HEK293 (cell line): ENCODE measurements around the gene TP73.

Source experiments
- GLI2 ChIP-seq: fragments of 450-650 bp; formaldehyde crosslinking; IDR thresholded peaks from 2 replicates; pipeline ENCODE4; 2017; ENCODE audit warnings: missing biosample characterization, missing genetic modification characterization, low read depth, borderline replicate concordance
- HOXA7 ChIP-seq: sonication (generic); formaldehyde crosslinking; IDR thresholded peaks from 2 replicates; pipeline ENCODE4 v1.8.1; 2022; ENCODE audit warnings: missing genetic modification reagents, borderline replicate concordance
- KLF1 ChIP-seq: fragments of 450-650 bp; formaldehyde crosslinking; IDR thresholded peaks from 2 replicates; pipeline ENCODE4 v1.5.1; 2016; ENCODE audit warnings: missing biosample characterization, missing genetic modification characterization
- KLF7 ChIP-seq: fragments of 450-650 bp; formaldehyde crosslinking; IDR thresholded peaks from 2 replicates; pipeline ENCODE4 v1.5.1; 2016; ENCODE audit warnings: missing biosample characterization, missing genetic modification characterization, borderline replicate concordance
- SETDB1 ChIP-seq: IDR thresholded peaks from one replicate; pipeline ENCODE4 v1.6.1; 2017; ENCODE audit warnings: mild to moderate bottlenecking, low read length, moderate library complexity, mixed read lengths; ENCODE audit not compliant: insufficient read length
- ZNF133 ChIP-seq: fragments of 450-650 bp; formaldehyde crosslinking; IDR thresholded peaks from 2 replicates; pipeline ENCODE4 v1.5.1; 2016; ENCODE audit warnings: missing biosample characterization, missing genetic modification characterization
- ZNF169 ChIP-seq: fragments of 450-650 bp; formaldehyde crosslinking; IDR thresholded peaks from 2 replicates; pipeline ENCODE4 v1.5.1; 2016; ENCODE audit warnings: missing biosample characterization, missing genetic modification characterization
- ZNF175 ChIP-seq: fragments of 450-650 bp; formaldehyde crosslinking; IDR thresholded peaks from 2 replicates; pipeline ENCODE4 v1.5.1; 2016; ENCODE audit warnings: missing biosample characterization, missing genetic modification characterization
- ZNF366 ChIP-seq: fragments of 450-650 bp; formaldehyde crosslinking; conservative IDR thresholded peaks from 2 replicates; pipeline ENCODE4 v1.5.1; 2016; ENCODE audit warnings: missing biosample characterization, missing genetic modification characterization
- ZNF394 ChIP-seq: fragments of 450-650 bp; formaldehyde crosslinking; IDR thresholded peaks from 2 replicates; pipeline ENCODE4 v1.5.1; 2016; ENCODE audit warnings: missing biosample characterization, missing genetic modification characterization, mild to moderate bottlenecking, moderate library complexity, borderline replicate concordance
- ZNF423 ChIP-seq: fragments of 450-650 bp; formaldehyde crosslinking; IDR thresholded peaks from 2 replicates; pipeline ENCODE4 v1.5.1; 2016; ENCODE audit warnings: missing biosample characterization, missing genetic modification characterization
- ZNF529 ChIP-seq: fragments of 450-650 bp; formaldehyde crosslinking; IDR thresholded peaks from 2 replicates; pipeline ENCODE4 v1.5.1; 2017; ENCODE audit warnings: missing genetic modification characterization, missing biosample characterization; ENCODE audit not compliant: insufficient replicate concordance
- ZNF596 ChIP-seq: fragments of 450-650 bp; IDR thresholded peaks from 2 replicates; pipeline ENCODE4 v1.5.0; 2018; ENCODE audit warnings: missing biosample characterization, mild to moderate bottlenecking, missing genetic modification characterization, moderate library complexity
- ZNF626 ChIP-seq: fragments of 450-650 bp; sonication (Bioruptor Pico); formaldehyde crosslinking; IDR thresholded peaks from 2 replicates; pipeline ENCODE4 v1.5.1; 2018; ENCODE audit warnings: missing biosample characterization, missing genetic modification characterization, inconsistent platforms
- ZNF629 ChIP-seq: fragments of 450-650 bp; formaldehyde crosslinking; IDR thresholded peaks from 2 replicates; pipeline ENCODE4 v1.5.1; 2017; ENCODE audit warnings: missing biosample characterization, missing genetic modification characterization
- TF ChIP-seq, protein P1 (sequence below): fragments of 450-650 bp; formaldehyde crosslinking; IDR thresholded peaks from 2 replicates; pipeline ENCODE4 v1.5.1; 2016; ENCODE audit warnings: missing biosample characterization, missing genetic modification characterization, borderline replicate concordance
- TF ChIP-seq, protein P2 (sequence below): fragments of 450-650 bp; formaldehyde crosslinking; IDR thresholded peaks from 2 replicates; pipeline ENCODE4 v1.5.1; 2016; ENCODE audit warnings: missing biosample characterization, missing genetic modification characterization
- TF ChIP-seq, protein P3 (sequence below): fragments of 450-650 bp; formaldehyde crosslinking; IDR thresholded peaks from 2 replicates; pipeline ENCODE4 v1.5.1; 2016; ENCODE audit warnings: missing biosample characterization, missing genetic modification characterization
- TF ChIP-seq, protein P4 (sequence below): fragments of 450-650 bp; formaldehyde crosslinking; IDR thresholded peaks from 2 replicates; pipeline ENCODE4 v1.5.1; 2016; ENCODE audit warnings: missing biosample characterization, missing genetic modification characterization, borderline replicate concordance
- TF ChIP-seq, protein P5 (sequence below): fragments of 450-650 bp; formaldehyde crosslinking; IDR thresholded peaks from 2 replicates; pipeline ENCODE4 v1.5.1; 2017; ENCODE audit warnings: missing biosample characterization, missing genetic modification characterization
- TF ChIP-seq, protein P6 (sequence below): fragments of 450-650 bp; formaldehyde crosslinking; IDR thresholded peaks from 2 replicates; pipeline ENCODE4 v1.5.1; 2016; ENCODE audit warnings: missing biosample characterization, missing genetic modification characterization
- TF ChIP-seq, protein P7 (sequence below): fragments of 450-650 bp; formaldehyde crosslinking; IDR thresholded peaks from 2 replicates; pipeline ENCODE4 v1.5.1; 2016; ENCODE audit warnings: missing biosample characterization, missing genetic modification characterization

TP73 gene

DNA sequence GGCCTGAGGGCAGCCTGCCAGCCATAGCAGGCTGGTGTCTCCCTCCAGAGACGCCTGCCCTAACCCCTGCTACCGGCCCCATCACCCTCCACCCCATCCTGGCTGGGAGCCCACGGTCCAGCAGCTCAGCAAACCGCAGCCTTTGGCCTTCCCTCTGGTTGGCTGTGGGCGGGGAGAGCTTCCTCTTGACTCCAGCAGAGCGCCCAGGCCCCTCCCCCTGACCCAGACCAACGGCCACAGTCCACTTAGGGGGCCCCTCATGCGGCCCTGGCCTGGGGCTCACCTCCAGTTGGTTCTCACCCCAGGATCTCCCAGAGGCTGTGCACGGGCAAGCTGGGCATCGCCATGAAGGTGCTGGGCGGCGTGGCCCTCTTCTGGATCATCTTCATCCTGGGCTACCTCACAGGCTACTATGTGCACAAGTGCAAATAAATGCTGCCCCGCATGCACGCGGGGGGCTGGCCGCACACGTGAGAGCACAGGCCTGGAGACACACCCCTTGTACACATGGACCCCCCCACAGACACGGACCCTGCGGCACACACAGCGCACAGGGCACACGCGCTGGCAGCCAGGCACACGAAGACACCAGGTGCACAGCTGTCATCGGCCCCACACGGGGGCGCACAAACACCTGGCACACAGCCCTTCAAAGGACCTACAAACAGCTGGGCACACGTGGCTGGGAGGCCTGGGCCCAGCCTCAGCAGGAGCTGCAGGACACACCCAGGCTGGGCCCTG is 123.3 kb downstream of the TP73 start (continued):
- TF ChIP-seq, protein P1, sequence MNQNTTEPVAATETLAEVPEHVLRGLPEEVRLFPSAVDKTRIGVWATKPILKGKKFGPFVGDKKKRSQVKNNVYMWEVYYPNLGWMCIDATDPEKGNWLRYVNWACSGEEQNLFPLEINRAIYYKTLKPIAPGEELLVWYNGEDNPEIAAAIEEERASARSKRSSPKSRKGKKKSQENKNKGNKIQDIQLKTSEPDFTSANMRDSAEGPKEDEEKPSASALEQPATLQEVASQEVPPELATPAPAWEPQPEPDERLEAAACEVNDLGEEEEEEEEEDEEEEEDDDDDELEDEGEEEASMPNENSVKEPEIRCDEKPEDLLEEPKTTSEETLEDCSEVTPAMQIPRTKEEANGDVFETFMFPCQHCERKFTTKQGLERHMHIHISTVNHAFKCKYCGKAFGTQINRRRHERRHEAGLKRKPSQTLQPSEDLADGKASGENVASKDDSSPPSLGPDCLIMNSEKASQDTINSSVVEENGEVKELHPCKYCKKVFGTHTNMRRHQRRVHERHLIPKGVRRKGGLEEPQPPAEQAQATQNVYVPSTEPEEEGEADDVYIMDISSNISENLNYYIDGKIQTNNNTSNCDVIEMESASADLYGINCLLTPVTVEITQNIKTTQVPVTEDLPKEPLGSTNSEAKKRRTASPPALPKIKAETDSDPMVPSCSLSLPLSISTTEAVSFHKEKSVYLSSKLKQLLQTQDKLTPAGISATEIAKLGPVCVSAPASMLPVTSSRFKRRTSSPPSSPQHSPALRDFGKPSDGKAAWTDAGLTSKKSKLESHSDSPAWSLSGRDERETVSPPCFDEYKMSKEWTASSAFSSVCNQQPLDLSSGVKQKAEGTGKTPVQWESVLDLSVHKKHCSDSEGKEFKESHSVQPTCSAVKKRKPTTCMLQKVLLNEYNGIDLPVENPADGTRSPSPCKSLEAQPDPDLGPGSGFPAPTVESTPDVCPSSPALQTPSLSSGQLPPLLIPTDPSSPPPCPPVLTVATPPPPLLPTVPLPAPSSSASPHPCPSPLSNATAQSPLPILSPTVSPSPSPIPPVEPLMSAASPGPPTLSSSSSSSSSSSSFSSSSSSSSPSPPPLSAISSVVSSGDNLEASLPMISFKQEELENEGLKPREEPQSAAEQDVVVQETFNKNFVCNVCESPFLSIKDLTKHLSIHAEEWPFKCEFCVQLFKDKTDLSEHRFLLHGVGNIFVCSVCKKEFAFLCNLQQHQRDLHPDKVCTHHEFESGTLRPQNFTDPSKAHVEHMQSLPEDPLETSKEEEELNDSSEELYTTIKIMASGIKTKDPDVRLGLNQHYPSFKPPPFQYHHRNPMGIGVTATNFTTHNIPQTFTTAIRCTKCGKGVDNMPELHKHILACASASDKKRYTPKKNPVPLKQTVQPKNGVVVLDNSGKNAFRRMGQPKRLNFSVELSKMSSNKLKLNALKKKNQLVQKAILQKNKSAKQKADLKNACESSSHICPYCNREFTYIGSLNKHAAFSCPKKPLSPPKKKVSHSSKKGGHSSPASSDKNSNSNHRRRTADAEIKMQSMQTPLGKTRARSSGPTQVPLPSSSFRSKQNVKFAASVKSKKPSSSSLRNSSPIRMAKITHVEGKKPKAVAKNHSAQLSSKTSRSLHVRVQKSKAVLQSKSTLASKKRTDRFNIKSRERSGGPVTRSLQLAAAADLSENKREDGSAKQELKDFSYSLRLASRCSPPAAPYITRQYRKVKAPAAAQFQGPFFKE: no peak
- TF ChIP-seq ZNF423 (no peak), ZNF169 (no peak), KLF7 (peak; percentile 75; the same call in 1 of the 2 replicates), ZNF626 (tag by site-specific recombination) (no peak), ZNF133 (tag by site-specific recombination) (no peak), HOXA7 (CRISPR knock-in tag) (no peak), ZNF394 (no peak), GLI2 (tag by site-specific recombination) (no peak), KLF1 (tag by site-specific recombination) (peak; percentile 81), ZNF366 (tag by site-specific recombination) (no peak), ZNF596 (tag by site-specific recombination) (no peak), ZNF529 (tag by site-specific recombination) (no peak), SETDB1 (no peak), ZNF629 (tag by site-specific recombination) (no peak), ZNF175 (tag by site-specific recombination) (no peak)
- TF ChIP-seq, protein P2, sequence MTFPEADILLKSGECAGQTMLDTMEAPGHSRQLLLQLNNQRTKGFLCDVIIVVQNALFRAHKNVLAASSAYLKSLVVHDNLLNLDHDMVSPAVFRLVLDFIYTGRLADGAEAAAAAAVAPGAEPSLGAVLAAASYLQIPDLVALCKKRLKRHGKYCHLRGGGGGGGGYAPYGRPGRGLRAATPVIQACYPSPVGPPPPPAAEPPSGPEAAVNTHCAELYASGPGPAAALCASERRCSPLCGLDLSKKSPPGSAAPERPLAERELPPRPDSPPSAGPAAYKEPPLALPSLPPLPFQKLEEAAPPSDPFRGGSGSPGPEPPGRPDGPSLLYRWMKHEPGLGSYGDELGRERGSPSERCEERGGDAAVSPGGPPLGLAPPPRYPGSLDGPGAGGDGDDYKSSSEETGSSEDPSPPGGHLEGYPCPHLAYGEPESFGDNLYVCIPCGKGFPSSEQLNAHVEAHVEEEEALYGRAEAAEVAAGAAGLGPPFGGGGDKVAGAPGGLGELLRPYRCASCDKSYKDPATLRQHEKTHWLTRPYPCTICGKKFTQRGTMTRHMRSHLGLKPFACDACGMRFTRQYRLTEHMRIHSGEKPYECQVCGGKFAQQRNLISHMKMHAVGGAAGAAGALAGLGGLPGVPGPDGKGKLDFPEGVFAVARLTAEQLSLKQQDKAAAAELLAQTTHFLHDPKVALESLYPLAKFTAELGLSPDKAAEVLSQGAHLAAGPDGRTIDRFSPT: peak; percentile 40; the same call in 1 of the 2 replicates
- TF ChIP-seq, protein P3, sequence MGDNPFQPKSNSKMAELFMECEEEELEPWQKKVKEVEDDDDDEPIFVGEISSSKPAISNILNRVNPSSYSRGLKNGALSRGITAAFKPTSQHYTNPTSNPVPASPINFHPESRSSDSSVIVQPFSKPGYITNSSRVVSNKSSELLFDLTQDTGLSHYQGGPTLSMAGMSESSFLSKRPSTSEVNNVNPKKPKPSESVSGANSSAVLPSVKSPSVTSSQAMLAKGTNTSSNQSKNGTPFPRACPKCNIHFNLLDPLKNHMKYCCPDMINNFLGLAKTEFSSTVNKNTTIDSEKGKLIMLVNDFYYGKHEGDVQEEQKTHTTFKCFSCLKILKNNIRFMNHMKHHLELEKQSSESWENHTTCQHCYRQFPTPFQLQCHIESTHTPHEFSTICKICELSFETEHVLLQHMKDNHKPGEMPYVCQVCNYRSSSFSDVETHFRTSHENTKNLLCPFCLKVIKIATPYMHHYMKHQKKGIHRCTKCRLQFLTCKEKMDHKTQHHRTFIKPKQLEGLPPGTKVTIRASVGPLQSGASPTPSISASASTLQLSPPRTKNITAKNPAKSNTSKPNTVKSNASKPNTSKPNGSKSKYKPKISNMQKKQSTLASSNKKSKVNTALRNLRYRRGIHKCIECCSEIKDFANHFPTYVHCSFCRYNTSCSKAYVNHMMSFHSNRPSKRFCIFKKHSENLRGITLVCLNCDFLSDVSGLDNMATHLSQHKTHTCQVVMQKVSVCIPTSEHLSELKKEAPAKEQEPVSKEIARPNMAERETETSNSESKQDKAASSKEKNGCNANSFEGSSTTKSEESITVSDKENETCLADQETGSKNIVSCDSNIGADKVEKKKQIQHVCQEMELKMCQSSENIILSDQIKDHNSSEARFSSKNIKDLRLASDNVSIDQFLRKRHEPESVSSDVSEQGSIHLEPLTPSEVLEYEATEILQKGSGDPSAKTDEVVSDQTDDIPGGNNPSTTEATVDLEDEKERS (tag by site-specific recombination): no peak
- TF ChIP-seq, protein P4, sequence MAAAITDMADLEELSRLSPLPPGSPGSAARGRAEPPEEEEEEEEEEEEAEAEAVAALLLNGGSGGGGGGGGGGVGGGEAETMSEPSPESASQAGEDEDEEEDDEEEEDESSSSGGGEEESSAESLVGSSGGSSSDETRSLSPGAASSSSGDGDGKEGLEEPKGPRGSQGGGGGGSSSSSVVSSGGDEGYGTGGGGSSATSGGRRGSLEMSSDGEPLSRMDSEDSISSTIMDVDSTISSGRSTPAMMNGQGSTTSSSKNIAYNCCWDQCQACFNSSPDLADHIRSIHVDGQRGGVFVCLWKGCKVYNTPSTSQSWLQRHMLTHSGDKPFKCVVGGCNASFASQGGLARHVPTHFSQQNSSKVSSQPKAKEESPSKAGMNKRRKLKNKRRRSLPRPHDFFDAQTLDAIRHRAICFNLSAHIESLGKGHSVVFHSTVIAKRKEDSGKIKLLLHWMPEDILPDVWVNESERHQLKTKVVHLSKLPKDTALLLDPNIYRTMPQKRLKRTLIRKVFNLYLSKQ (tag by site-specific recombination): no peak
- TF ChIP-seq, protein P5, sequence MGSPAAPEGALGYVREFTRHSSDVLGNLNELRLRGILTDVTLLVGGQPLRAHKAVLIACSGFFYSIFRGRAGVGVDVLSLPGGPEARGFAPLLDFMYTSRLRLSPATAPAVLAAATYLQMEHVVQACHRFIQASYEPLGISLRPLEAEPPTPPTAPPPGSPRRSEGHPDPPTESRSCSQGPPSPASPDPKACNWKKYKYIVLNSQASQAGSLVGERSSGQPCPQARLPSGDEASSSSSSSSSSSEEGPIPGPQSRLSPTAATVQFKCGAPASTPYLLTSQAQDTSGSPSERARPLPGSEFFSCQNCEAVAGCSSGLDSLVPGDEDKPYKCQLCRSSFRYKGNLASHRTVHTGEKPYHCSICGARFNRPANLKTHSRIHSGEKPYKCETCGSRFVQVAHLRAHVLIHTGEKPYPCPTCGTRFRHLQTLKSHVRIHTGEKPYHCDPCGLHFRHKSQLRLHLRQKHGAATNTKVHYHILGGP: no peak
- TF ChIP-seq, protein P6, sequence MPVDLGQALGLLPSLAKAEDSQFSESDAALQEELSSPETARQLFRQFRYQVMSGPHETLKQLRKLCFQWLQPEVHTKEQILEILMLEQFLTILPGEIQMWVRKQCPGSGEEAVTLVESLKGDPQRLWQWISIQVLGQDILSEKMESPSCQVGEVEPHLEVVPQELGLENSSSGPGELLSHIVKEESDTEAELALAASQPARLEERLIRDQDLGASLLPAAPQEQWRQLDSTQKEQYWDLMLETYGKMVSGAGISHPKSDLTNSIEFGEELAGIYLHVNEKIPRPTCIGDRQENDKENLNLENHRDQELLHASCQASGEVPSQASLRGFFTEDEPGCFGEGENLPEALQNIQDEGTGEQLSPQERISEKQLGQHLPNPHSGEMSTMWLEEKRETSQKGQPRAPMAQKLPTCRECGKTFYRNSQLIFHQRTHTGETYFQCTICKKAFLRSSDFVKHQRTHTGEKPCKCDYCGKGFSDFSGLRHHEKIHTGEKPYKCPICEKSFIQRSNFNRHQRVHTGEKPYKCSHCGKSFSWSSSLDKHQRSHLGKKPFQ (tag by site-specific recombination): no peak
- TF ChIP-seq, protein P7, sequence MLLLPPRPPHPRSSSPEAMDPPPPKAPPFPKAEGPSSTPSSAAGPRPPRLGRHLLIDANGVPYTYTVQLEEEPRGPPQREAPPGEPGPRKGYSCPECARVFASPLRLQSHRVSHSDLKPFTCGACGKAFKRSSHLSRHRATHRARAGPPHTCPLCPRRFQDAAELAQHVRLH: no peak
